PC-3 (cell line): ENCODE results near the gene CBARP.

Source experiments
- EZH2phosphoT487 ChIP-seq: fragments of 300-600 bp; sonication (generic); IDR thresholded peaks from 2 replicates; pipeline ENCODE4 v1.6.1; 2018; ENCODE audit warnings: mild to moderate bottlenecking, antibody characterized with exemption, low read length, borderline replicate concordance
- TF ChIP-seq, protein P1 (sequence below): fragments of 300-600 bp; sonication (generic); conservative IDR thresholded peaks from 2 replicates; pipeline ENCODE4 v1.5.1; 2017; ENCODE audit warnings: antibody characterized with exemption, low read depth, mild to moderate bottlenecking, low read length

DNA sequence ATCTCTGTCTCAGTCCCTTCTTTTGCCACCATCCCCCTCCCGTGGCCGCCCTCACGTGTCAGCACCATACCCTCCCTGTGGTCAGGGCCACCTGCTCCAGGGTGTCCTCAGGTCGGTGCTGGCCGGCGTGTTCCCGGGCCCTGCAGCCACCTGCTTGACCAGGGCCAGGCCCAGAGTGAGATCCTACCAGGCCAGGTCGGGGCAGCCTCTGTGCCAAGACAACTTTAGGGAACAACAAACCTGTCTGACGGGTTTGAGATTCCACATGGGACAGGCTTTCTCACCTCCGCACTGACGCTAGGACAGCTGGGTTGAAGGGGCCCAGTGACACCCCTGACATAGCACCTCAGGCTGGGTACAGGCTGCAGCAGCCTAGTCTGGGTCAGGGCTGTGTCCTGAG lies 56.2 kb downstream of the CBARP start:
- TF ChIP-seq, protein P1, sequence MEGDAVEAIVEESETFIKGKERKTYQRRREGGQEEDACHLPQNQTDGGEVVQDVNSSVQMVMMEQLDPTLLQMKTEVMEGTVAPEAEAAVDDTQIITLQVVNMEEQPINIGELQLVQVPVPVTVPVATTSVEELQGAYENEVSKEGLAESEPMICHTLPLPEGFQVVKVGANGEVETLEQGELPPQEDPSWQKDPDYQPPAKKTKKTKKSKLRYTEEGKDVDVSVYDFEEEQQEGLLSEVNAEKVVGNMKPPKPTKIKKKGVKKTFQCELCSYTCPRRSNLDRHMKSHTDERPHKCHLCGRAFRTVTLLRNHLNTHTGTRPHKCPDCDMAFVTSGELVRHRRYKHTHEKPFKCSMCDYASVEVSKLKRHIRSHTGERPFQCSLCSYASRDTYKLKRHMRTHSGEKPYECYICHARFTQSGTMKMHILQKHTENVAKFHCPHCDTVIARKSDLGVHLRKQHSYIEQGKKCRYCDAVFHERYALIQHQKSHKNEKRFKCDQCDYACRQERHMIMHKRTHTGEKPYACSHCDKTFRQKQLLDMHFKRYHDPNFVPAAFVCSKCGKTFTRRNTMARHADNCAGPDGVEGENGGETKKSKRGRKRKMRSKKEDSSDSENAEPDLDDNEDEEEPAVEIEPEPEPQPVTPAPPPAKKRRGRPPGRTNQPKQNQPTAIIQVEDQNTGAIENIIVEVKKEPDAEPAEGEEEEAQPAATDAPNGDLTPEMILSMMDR = no peak
- TF ChIP-seq EZH2phosphoT487 = no peak
